ENCODE results near the gene ANK3. TPM values are rescaled to one million over a fixed set of nuclear protein-coding genes. Genes with fewer than 3 reads are reported as not detected.

Gene ANK3
- total RNA-seq, result under 0.01 and 0.87 TPM in 2 replicates

GRCh38 chr10:60389413-60390025 lies at the start of gene ANK3:
Gene ANK3 (minus strand): TSS chr10:60389875. CDS start chr10:60389538, 337 bp downstream.
- DNase-seq (ENCODE audit: low read depth in 2 of 2), result no peak

- peak; percentile 76 to 85 for DNase-seq (ENCODE audit: low read depth in 2 of 2)
These were observed 44.9 kb upstream of the ANK3 start for GRCh38 chr10:60434418-60435046.

DNA sequence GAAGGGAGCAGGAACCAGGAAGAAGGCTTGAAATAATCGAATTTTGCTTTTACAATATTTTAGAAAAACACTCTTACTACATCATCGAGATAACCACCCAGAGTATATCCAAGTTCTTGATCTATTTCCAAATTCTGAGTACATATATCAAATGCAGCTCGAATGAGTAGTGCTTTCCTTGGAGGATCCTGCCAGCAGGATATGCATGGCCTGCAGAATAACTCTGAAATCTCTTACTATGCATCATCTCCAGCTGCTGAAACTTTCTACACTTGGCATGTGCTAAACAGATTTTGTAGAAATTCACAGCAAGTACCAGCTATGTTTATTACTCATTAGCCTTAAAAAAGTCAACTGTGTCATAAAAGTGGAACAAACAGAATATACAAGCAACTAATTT lies 44.0 kb upstream of the ANK3 start:
- peak in 1 of 2 donors; percentile 61 for DNase-seq (ENCODE audit: low read depth in 2 of 2)

GRCh38 chr10:60430836-60431597 lies 41.3 kb upstream of the ANK3 start:
- no peak for DNase-seq (ENCODE audit: low read depth in 2 of 2)

- peak; percentile 56 to 65 for DNase-seq (ENCODE audit: low read depth in 2 of 2)
These were observed 40.3 kb upstream of the ANK3 start for GRCh38 chr10:60430017-60430416.

DNA sequence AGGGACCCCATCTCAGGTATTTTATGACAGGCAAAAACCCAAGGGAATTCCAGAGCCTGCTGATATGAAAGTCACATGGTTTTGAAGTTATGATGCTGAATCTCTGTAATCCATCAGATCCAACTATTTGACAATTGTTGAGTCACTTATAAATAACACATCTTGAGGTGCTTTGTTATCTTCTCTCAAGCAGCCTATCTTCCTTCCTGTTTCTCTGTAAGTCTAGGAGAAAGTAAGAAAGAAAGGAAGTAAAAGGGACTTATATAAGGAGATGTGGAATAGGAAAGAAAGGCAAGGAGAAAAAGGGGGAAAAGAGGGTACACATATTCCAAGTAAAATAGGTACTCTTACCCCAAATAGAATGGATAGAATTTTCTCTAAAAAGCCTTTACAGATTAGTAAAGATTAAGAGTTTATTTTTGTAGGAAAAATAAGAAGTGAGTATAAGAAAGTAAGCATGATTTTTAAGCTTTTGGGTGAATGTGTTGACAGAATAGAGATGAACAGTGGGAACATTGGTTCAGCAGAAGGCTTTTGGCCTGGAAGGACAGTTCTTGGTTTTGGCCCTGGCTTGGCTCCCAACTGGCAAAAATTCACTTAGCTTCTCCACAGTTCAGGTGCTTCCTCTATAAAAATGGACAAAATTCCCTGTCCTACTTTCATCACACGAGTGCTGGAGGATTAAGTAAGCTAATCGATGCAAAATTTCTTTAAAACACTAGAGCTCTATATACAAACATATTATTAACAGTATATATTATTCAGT lies 39.6 kb upstream of the ANK3 start:
- peak; percentile 52 to 67 for DNase-seq (ENCODE audit: low read depth in 2 of 2)

- no peak for DNase-seq (ENCODE audit: low read depth in 2 of 2)
These were observed 38.7 kb upstream of the ANK3 start for GRCh38 chr10:60428387-60428737.

DNA sequence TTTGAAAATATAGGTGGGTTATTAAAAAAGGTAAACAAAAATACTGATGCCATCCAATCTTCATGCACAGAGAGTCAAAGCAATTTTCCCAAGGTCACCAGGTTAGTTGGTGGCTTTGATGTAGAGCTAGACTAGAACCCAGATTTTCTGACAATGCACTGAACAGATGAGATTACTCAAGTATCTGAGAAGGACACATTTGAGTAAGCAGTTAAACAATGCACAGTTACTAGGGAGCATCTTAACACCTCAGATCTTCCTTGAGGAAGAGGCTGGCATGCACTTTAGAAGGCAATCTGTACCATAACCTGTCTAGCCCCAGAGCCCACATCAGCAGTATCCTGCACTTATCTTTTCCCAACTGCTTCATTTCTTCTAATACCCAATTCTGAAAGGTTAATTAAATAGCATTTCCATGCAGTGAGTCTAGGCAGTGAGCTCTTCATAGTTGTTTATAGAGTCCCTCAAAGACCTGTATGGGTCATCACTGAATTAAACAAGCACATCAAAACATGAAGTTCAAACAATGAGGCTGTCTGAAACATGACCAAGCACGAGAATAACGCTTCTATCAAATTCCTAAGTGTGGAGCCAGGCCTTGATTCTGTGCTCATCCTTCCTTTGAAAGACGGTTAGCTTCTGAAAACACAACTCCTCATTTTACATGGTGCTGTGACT lies 38.2 kb upstream of the ANK3 start:
- DNase-seq (ENCODE audit: low read depth in 2 of 2), result no peak

DNA sequence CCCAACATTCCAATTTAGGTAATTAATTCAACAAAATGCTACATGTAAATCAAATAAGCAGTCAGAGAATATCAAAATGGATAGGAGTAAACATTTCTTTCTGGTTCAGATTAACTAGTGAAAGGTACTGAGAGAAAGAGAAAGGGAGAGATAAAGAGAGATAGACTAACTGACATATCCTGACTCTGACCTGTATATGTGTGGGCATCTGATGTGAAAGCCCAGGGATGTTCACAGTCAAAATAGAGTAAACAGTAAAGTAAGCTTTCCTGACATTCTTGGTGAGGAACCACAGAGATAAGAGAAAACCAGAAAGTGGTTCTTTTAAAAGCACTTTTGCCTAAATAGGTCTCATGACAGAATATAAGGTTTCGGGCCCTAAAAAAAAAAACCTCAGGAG lies 37.5 kb upstream of the ANK3 start:
- no peak for DNase-seq (ENCODE audit: low read depth in 2 of 2)

DNA sequence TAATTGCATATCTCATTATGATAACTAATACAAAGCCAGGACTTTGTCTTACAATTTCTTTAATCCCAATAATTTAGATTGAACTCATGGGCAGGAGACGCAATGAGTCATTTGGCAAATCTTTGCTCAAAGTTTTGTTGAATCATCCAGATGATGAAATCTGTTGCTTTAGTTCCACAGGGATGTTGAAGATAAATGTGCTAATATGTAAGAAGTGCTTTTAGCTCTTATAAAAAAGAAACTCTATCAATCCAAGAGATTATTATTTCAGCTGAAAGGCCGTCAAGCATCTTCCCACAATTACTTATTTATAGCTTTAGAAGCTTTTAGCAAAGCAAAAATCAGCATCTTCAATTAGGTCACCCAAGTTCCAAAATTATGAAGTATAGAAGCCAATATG lies 36.8 kb upstream of the ANK3 start:
- DNase-seq (ENCODE audit: low read depth in 2 of 2), result peak; percentile 20 to 88

DNA sequence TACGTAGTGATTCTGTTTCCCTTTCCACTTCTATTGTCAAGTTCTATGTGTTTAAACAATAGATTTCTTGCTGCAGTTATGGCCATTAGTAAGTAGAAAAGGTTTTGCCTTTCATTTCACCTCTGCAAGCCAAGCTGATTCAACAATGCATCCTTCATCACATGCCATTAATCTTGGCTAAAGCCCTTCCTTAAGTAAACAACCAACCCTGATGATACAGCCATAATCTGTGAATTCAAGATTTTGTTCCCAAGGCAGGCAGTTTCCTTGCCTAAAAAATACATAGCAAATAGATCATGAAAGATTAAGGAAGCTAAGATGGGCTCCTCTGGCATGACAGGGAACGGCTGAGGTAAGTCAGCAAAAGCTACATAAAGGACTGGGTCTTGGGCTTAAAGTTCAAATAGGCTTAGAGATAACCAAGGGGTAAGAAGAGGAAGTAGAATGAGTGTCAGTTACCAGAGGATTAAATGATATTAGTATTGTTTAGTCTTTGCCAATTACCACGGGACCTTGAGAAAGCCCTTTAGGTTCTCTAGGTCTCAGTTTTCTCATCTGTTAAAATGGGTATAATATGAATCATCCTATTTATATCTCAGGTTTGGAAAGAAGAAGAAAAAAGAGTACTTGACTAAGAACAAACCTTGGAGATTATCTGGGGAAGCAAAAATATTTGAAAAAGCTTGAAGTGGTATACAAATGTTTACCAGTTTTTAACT lies 35.9 kb upstream of the ANK3 start:
- peak; percentile 46 to 92 for DNase-seq (ENCODE audit: low read depth in 2 of 2)

DNA sequence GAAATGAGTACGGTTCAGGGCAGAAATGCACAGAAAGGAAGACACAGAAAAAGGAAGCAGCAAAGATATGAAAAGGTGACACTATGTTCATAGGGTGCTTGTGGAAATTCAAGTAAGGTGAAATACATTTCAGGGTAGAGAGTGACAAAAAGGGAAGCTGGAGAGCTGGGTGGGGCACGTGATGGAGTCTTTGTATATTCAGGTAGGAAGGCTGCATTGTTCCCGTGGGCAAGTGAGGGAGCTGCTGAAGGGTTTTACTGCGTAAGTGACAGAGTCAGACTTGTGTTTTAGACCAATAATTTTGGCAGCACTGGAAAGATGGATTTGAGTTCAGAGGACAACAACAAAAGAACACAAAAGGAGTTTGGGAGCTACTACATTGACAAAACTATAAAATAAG lies 35.3 kb upstream of the ANK3 start:
- peak in 1 of 2 donors; percentile 16 for DNase-seq (ENCODE audit: low read depth in 2 of 2)

DNA sequence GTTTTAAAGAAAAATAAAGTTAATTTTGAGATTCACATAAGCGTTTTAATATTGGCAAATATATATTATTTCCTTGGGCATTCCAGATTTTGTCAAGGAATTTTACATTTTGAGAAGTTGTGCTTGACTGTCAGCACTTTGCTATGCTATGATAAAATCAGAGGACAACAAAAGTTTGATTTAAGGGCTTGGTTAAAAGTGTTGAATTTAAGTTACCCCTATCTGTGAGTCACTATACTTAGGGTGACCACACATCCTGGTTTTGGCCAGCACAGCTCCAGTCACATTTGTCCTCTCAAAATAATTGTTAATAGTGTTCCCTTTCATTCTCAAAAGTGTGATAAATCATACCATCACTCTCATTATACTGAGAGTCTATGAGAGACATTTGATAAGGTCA lies 34.2 kb upstream of the ANK3 start:
- DNase-seq (ENCODE audit: low read depth in 2 of 2), result no peak

- DNase-seq (ENCODE audit: low read depth in 2 of 2), result no peak
These were observed 33.1 kb upstream of the ANK3 start for GRCh38 chr10:60422809-60423208.

DNA sequence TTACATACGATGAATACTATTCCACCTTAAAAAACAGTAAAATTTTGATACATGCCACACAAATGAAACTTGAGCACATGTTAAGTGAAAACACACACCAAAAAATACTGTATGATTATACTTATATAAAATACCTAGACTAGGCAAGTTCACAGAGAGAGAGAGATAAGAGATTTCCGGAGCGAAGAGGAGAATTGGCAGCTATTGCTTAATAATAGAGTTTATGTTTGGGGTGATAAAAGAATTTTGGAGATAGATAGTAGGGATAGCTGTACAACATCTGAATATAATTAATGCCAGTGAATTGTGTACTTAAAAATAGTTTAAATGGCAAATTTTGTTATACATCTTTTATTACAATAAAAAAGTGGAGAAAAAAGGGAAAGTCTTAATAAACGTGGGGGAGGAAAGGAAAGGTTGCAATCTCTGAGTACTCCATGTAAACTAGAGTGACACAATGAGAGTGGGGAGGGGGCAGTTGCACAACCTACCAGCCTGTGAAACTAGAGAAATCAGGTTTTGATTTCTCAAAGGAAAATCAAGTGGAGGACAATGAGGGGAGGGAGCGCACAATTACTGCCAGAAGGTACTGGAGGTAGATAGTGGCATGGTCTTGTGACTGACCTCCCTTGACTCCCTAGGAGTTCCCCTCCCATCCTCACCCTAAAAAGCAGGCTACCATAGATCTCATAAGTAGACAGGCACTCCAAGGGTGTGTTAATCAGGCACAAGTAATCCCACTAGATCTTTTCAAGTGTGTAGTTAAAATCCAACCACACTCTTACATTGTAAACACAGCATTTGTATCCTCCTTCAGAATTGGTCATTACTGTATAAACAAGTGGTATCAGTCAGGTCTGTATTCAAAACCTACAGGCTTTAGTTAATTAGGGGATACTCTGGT lies 31.6 kb upstream of the ANK3 start:
- no peak for DNase-seq (ENCODE audit: low read depth in 2 of 2)

DNA sequence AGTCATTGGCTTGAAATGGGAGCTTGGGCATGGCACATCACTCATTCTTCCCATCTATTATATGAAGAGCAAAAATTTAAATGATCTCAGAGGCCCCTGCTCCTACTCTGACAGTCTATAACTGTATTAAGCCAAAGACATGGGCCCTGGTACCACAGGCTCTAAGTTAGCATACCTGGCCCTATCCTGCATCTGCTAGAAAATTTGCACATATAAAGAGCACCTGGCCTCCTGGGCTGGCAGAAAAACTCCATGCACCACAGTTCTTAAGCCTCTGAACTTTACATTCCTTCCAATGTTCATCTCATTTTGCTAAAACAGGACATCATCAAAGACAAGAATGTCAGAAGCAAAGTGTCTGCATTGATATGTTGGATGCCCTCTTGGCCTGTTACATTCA lies 29.6 kb upstream of the ANK3 start:
- DNase-seq (ENCODE audit: low read depth in 2 of 2), result no peak

- no peak for DNase-seq (ENCODE audit: low read depth in 2 of 2)
These were observed 28.2 kb upstream of the ANK3 start for GRCh38 chr10:60417901-60418300.

- DNase-seq (ENCODE audit: low read depth in 2 of 2), result no peak
These were observed 27.3 kb upstream of the ANK3 start for GRCh38 chr10:60417024-60417423.

DNA sequence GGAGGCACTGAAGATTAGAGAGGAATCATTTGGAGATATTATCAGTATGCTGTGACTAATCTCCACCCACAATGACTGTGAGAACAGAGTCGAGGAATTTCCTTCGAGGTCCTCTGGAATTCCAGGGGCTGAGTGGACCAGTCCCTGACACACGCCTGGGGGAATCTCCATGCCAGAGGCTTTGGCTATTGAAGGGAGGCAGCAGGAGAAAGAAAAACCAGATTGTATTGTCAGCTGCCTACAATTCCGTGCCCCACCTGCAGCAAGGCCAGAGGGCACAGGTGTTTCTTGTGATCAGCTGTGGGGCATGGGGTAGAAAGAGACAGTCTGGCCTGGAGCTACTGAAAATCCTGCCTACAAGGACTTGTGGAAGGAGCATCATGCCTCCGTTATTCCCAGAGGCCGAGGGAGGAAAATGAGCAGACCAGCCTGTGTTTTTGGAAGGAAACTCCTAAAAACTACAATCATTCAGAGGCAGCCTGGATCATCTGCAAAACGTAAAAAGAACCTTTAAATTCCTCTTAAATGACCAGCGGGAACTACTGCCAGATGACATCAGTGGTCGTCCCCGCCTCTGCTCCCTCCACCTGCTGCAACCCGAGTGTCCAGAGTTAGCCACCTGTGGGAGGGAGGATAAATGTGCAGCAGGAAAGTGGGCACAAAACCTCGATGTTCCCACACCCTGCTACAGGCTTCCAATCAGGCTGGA lies 25.4 kb upstream of the ANK3 start:
- peak; percentile 18 to 92 for DNase-seq (ENCODE audit: low read depth in 2 of 2)
